CD14-positive monocyte (primary cell): ENCODE results near the gene ARFGAP1. TPM values are rescaled to one million over a fixed set of nuclear protein-coding genes. Genes with fewer than 3 reads are reported as not detected.

Experiments used
- DNase-seq, 3 donors: peaks; one replicate each; pipeline ENCODE4 v3.0.0-alpha.2; 2011 to 2022
- H2AFZ ChIP-seq: 2 replicates; pipeline ENCODE4 v1.6.0; 2012; ENCODE audit warnings: mild to moderate bottlenecking, low read depth, low read length, inconsistent platforms; ENCODE audit not compliant: insufficient read depth, poor library complexity, severe bottlenecking
- H3K27ac ChIP-seq, 2 donors: 1 replicate in 1 of 2; 2 replicates in 1 of 2; pipeline ENCODE4 v1.5.1; 2012 to 2013; ENCODE audit warnings: low read length in 2 of 2, control low read depth in 1 of 2, inconsistent platforms in 1 of 2, low read depth in 1 of 2, mild to moderate bottlenecking in 1 of 2
- H3K27me3 ChIP-seq, 2 donors: one replicate each; pipeline versions ENCODE4 v1.6.0 to v1.6.1; 2011 to 2013; ENCODE audit warnings: low read length in 2 of 2; ENCODE audit not compliant: control insufficient read depth in 2 of 2, insufficient read depth in 2 of 2
- H3K36me3 ChIP-seq, 2 donors: replicated peaks in 1 of 2; 1 replicate in 1 of 2; 2 replicates in 1 of 2; pipeline versions ENCODE4 v1.5.1 to v1.6.1; 2012 to 2013; ENCODE audit warnings: low read length in 2 of 2, control low read depth in 1 of 2, inconsistent platforms in 1 of 2, mild to moderate bottlenecking in 1 of 2; ENCODE audit not compliant: insufficient read depth in 2 of 2, control insufficient read depth in 1 of 2
- H3K4me1 ChIP-seq, 2 donors: 1 replicate in 1 of 2; 2 replicates in 1 of 2; pipeline versions ENCODE4 v1.5.1 to v1.6.1; 2012 to 2013; ENCODE audit warnings: low read length in 2 of 2, control low read depth in 1 of 2, inconsistent platforms in 1 of 2, mild to moderate bottlenecking in 1 of 2, moderate library complexity in 1 of 2; ENCODE audit not compliant: insufficient read depth in 2 of 2, control insufficient read depth in 1 of 2
- H3K4me2 ChIP-seq: replicated peaks from 2 replicates; pipeline ENCODE3; 2012; ENCODE audit warnings: low read length, moderate library complexity, mild to moderate bottlenecking; ENCODE audit not compliant: poor library complexity, severe bottlenecking; ENCODE audit errors: extremely low read depth
- H3K4me3 ChIP-seq, 3 experiments: fragments of 200-600 bp in 1 of 3; sonication (generic) in 1 of 3; replicated peaks in 1 of 3; 1 replicate in 2 of 3; 2 replicates in 1 of 3; pipeline ENCODE4 v1.5.1; 2011 to 2013; ENCODE audit warnings: low read length in 3 of 3, mild to moderate bottlenecking in 3 of 3, control low read depth in 2 of 3, low read depth in 2 of 3, inconsistent platforms in 1 of 3, moderate library complexity in 1 of 3
- H3K79me2 ChIP-seq: 2 replicates; pipeline ENCODE4 v1.6.0; 2012; ENCODE audit warnings: mild to moderate bottlenecking, control low read depth, inconsistent platforms, low read length, moderate library complexity; ENCODE audit not compliant: insufficient read depth
- H3K9ac ChIP-seq: 2 replicates; pipeline ENCODE4 v1.6.0; 2017; ENCODE audit warnings: low read length, mild to moderate bottlenecking; ENCODE audit not compliant: insufficient read depth, poor library complexity, severe bottlenecking
- H3K9me3 ChIP-seq, 2 donors: replicated peaks in 1 of 2; 1 replicate in 1 of 2; 2 replicates in 1 of 2; pipeline versions ENCODE4 v1.5.1 to v1.6.1; 2012 to 2013; ENCODE audit warnings: low read length in 2 of 2, control low read depth in 1 of 2; ENCODE audit not compliant: control insufficient read depth in 1 of 2, insufficient read depth in 1 of 2
- H4K20me1 ChIP-seq: 2 replicates; pipeline ENCODE4 v1.6.0; 2012; ENCODE audit warnings: mild to moderate bottlenecking, low read length, control low read depth, moderate library complexity; ENCODE audit not compliant: insufficient read depth
- H3K27ac Mint-ChIP-seq, 7 donors: one replicate each; pipeline ENCODE4 v1.8.0; 2020; ENCODE audit warnings: mild to moderate bottlenecking in 7 of 7, mixed read lengths in 7 of 7, moderate library complexity in 6 of 7, inconsistent platforms in 2 of 7
- H3K27me3 Mint-ChIP-seq, 3 donors: one replicate each; pipeline ENCODE4 v1.8.0; 2021 to 2022; ENCODE audit warnings: low read depth in 3 of 3, mild to moderate bottlenecking in 3 of 3, mixed read lengths in 3 of 3, moderate library complexity in 3 of 3, inconsistent platforms in 1 of 3
- H3K36me3 Mint-ChIP-seq, 2 donors: one replicate each; pipeline ENCODE4 v1.8.0; 2020; ENCODE audit warnings: mixed read lengths in 2 of 2, inconsistent platforms in 1 of 2, mild to moderate bottlenecking in 1 of 2
- H3K4me1 Mint-ChIP-seq: one replicate; pipeline ENCODE4 v1.8.0; 2020; ENCODE audit warnings: mild to moderate bottlenecking, mixed read lengths
- H3K4me3 Mint-ChIP-seq, 2 donors: one replicate each; pipeline ENCODE4 v1.8.0; 2020; ENCODE audit warnings: mild to moderate bottlenecking in 2 of 2, mixed read lengths in 2 of 2, moderate library complexity in 1 of 2
- H3K9me3 Mint-ChIP-seq, 7 donors: one replicate each; pipeline ENCODE4 v1.8.0; 2020 to 2022; ENCODE audit warnings: mixed read lengths in 7 of 7, mild to moderate bottlenecking in 6 of 7, moderate library complexity in 6 of 7, inconsistent platforms in 2 of 7
- CTCF ChIP-seq: fragments of 200-600 bp; IDR thresholded peaks from one replicate; pipeline ENCODE4 v1.8.0; 2022; ENCODE audit warnings: antibody characterized with exemption, mild to moderate bottlenecking
- WGBS: methylation state at CpG from one replicate; pipeline ENCODE4 v1.1.5; 2013; ENCODE audit warnings: missing lambda C conversion rate; ENCODE audit not compliant: insufficient coverage; 5-methylcytosine and 5-hydroxymethylcytosine counted together
- intact Hi-C, 2 donors: fragments of 100-400 bp; cut with micrococcal nuclease; formaldehyde crosslinking; loops; one replicate each; pipeline versions ENCODE4 v1.15.0 to v1.15.1; 2023
- polyA plus RNA-seq, 3 donors: library from polyadenylated mRNA; depleted of rRNA in 1 of 3; unstranded in 2 of 3; stranded (reverse) in 1 of 3; fragments of 300-500 nt in 2 of 3; fragments of >200 nt in 1 of 3; fragmentation: Illumina TruSeq in 2 of 3; gene quantifications; 1 replicate in 2 of 3; 2 replicates in 1 of 3; pipeline ENCODE4 v1.2.3, GENCODE V29; 2012 to 2021

The ARFGAP1 gene
- polyA plus RNA-seq, 3 donors: 11.2 to 99.8 (median 14.1) TPM

- Histone ChIP-seq H3K9me3 (peaks cover 11 to 13% of the 10 kb centered on the region in 2 donors), H3K9ac (no peak overlapping the region), H3K36me3 (no peaks in the 10 kb centered on the region), H3K79me2 (no peaks in the 10 kb centered on the region), H3K27ac (no peak overlapping the region), H3K4me2 (no peak overlapping the region), H3K4me1 (peaks cover 5 to 6% of the 10 kb centered on the region in 2 donors), H2AFZ (no peak overlapping the region), H3K4me3 (no peak overlapping the region), H3K27me3 (peaks cover 0 to 3% of the 10 kb centered on the region in 2 donors), H4K20me1 (no peaks in the 10 kb centered on the region)
- Mint-ChIP-seq H3K4me1 (peaks cover 3% of the 10 kb centered on the region), H3K27ac (no peak overlapping the region), H3K36me3 (no peaks in the 10 kb centered on the region), H3K9me3 (peaks cover 6 to 12% (median 8%) of the 10 kb centered on the region in 7 donors), H3K27me3 (peaks cover 3 to 12% (median 11%) of the 10 kb centered on the region in 3 donors), H3K4me3 (no peak overlapping the region)
- TF ChIP-seq CTCF: no peak
- no peak for DNase-seq
- WGBS: 78% methylated on average over 25 of the region's 34 CpGs
- intact Hi-C loops: no loop called here
Measured at GRCh38 chr20:63322146-63322932, 49.7 kb downstream of the ARFGAP1 start.

GRCh38 chr20:63322933-63323273 lies 50.3 kb downstream of the ARFGAP1 start:
- no peak for TF ChIP-seq CTCF
- 45% methylated on average over 2 of the region's 15 CpGs for WGBS
- H3K27ac Mint-ChIP-seq: no peak overlapping the region
- H3K4me2 ChIP-seq: no peak overlapping the region
- no peak overlapping the region for H2AFZ ChIP-seq
- no peak overlapping the region for H3K9ac ChIP-seq
- peaks cover 0 to 3% of the 10 kb centered on the region in 2 donors for H3K27me3 ChIP-seq
- no peak overlapping the region for H3K27ac ChIP-seq
- peaks cover 3% of the 10 kb centered on the region for H3K4me1 Mint-ChIP-seq
- H3K36me3 ChIP-seq: no peaks in the 10 kb centered on the region
- H3K79me2 ChIP-seq: no peaks in the 10 kb centered on the region
- H3K9me3 Mint-ChIP-seq: peaks cover 6 to 12% (median 8%) of the 10 kb centered on the region in 7 donors
- intact Hi-C loops: no loop called here
- DNase-seq: no peak
- H3K27me3 Mint-ChIP-seq: peaks cover 5 to 12% (median 9%) of the 10 kb centered on the region in 3 donors
- H3K4me3 Mint-ChIP-seq: no peak overlapping the region
- H3K9me3 ChIP-seq: peaks cover 11 to 13% of the 10 kb centered on the region in 2 donors
- no peaks in the 10 kb centered on the region for H3K36me3 Mint-ChIP-seq
- H4K20me1 ChIP-seq: no peaks in the 10 kb centered on the region
- H3K4me1 ChIP-seq: peaks cover 5 to 6% of the 10 kb centered on the region in 2 donors
- no peak overlapping the region for H3K4me3 ChIP-seq
